ENCODE measurements around the gene CPB2.

The CPB2 gene

DNA sequence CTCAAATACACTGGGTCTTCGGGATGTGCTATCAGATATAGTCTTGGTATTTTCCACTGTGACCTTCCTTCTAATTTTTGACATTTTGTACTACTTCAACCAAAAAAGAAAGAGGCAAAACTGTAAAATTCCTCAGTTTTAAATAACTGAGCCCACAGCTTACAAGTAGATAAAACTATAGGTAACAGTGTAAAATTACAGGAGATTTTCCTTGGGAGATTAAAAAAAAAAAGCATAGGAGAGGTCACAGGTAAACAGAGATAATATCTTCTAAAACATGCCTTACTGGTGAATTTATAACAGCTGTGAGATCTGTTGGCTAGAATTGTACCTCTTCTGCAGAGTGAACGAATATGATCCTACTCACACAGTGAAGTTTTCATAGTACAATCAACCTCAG lies 59.4 kb downstream of the CPB2 start:
- DNase-seq: no peak

DNA sequence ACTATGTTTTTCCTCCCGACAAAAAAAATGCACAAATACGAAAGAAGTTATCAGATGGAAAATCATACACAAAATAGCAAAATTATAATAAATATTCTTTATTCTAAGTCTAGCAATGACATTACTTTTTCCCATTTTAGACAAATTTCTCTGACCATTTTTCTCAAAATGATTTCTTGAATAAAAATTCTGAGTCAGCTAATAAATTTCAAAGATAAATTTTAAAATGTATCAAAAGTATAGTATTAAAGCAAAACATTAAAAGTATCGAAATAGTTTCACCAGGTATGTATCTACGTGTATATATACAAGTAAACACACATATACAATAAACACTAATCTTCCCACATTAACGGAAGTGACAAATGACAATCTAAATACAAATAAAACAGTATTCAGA lies 61.2 kb downstream of the CPB2 start:
- no peak for DNase-seq

DNA sequence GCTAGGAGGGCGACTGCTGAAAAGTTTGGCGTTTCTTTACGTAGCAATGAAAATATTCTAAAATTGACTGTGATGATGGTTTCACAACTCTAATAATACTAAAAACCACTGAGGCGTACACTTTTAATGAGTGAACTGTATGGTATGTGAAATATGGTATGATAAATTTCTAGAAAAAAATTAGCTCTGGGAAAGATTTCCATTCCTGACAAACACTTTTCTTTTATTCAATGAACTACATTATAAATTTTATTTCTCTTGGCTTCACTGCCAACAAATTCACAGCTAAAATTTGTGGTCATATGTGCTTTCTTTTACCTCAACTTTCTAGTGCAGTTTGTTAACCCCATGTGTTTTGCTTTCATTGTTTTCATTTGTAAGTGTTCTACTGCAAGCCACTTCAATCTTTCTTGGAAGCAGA lies 63.4 kb downstream of the CPB2 start:
- no peak for DNase-seq

DNA sequence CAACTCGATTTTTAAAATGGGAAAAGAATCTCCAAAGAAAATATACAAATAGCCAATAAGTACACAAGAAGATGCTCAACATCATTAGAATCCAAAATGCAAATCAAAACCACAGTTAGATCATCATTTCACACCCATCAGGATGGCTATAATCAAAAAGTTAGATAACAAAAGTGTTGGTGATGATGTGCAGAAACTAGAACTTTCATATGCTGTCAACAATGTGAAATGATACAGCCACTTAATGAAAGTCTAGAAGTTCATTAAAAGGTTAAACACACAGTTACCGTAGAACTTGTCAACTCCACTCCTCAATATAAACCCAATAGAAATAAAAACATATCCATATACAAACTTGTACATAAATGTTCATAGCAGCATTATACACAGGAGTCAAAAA lies 64.1 kb downstream of the CPB2 start:
- no peak for DNase-seq

DNA sequence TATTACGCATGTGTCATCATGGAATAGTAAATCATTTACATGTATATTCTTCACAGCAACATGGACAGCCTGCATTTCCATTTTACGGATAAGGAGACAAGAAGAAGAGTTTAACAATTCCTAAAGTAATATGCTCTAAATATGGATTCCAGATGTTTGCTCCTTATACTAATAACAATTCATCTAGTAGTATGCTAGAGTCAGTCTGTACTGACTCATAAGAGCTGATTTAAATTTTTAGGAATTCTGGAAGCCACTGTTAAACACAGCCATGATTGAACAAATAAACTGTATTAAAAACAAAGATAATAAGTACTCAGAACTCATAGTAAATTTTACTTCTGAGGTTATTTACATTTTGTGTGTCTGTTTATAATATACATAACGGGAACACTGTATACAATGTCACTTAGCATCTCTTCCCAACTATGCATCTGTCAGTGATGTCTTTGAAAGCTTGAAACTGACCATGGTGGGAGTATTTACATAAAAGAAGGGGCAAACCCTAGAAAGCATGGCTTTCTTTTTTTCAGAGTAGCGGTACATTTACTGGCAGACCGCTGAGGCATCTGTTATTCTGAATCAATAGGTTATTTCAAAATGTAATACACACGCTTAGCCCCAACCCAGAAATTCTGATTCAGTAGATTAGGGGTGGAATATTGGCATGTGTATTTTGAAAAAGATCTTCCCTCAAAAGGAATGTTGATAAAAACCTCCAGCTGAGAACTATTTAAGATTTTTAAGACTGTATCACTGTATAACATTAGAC lies 65.2 kb downstream of the CPB2 start:
- no peak for DNase-seq

DNA sequence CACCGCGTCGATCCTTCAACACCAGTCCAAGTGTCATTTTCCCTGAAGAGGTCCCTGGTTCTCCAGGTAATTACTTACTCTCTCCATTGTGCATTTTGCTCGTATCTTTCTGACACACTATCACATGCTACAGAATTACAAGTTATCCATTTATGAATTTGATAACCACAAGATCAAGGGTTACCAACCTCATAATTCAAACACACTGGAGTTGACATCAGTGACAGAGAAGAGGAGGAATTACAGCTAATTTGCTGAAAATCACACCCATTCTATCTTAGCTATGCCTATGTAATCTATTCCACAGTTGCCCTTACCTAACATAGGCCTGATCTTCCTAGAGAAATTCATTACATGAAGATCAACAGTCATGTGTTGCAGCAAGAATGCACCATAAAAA lies 66.5 kb downstream of the CPB2 start:
- DNase-seq: no peak

DNA sequence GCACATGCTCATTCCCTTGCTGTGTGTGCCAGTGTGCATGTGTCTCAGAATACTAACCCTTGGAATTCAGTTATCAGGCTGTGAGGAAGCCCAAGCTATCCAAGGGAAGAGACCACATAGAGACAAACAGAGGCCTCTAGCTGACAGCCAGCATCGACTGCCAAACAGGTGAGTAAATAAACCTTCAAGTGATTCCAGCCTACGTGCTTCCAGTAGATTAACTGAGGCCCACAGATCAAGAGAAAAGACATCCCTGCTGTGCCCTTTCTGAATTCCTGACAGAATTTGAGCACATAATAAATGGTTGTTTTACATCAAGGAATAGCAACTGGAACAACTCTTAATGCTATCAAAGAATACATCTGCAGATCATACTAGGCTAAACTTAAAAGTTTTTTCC lies 69.8 kb downstream of the CPB2 start:
- DNase-seq: no peak

DNA sequence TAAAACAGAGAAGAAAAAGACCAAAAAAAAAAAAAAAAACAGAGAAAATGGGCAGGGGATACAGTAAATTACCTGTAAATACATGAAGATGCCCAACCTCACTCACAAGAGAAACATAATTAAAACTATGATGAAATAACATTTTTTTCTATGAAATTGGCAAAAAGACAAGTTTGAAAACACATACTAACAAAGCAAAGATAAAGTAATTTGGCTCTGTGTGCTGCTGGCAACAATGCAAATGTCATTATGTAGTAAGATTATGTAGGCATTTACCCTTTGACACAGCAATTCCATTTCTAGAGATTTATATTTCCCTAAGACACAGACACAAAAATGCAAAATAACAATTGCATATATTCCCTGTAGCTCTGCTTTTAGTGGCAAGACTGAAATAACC lies 72.5 kb downstream of the CPB2 start:
- DNase-seq: no peak

DNA sequence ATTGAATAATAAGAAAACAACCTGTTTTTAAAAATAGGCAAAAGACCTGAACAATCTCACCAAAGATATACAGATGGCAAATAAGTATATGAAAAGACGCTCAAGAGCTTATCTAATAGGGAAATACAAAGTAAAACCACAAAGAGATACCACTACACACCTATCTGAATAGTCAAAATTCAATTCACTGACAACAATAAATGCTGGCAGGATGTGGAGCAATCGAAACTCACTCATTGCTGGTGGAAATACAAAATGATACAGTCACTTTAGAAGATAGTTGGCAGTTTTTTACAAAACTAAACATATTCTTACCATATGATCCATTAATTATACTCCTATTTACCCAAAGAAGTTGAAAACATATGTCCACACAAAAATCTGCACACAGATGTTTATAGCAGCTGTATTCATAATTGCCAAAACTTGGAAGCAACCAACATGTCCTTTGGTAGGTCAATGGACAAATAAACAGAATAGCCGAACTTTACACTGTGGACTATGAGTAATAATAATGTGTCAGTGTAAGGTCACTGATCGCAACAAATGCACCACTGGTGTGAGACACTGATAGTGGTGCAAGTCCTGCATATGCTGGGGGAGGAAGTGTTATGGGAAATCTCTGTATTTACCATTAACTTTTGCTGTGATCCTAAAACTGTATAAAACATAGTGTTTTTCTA lies 73.1 kb downstream of the CPB2 start:
- DNase-seq: no peak

DNA sequence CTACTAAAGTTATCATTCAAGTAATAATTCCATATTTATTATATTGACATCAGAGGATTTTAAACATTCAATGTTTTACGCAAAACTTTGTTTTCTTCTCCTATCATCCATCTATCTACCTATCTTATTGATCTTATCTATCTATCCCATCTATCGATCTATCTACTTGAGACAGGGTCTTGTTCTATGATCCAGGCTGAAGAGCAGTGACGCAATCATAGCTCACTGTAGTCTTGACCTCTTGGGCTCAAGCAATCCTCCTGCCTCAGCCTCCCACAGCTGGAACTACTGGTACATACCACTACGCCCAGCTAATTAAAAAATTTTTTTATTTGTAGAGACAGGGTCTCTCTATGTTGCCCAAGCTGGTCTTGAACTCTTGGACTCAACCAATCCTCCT lies 79.7 kb downstream of the CPB2 start:
- no peak for DNase-seq

DNA sequence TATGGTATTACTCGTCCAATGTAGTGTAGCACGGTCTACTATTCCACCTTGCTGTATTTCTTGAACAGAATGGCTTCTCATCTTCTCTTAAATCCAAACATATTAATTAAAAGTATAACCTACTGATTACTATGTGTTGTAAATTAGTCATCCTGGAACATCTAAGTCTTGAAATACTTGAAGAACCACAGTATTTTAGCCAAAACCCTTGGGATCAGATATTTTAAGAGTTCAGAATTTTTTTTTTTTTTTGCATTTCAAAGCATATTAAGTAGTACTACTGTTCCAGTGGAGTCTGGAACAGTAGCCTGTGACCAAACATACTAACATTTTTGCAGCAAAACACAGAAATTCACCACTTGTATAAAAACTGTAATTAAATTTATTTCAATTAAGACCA lies 82.4 kb downstream of the CPB2 start:
- DNase-seq: no peak

DNA sequence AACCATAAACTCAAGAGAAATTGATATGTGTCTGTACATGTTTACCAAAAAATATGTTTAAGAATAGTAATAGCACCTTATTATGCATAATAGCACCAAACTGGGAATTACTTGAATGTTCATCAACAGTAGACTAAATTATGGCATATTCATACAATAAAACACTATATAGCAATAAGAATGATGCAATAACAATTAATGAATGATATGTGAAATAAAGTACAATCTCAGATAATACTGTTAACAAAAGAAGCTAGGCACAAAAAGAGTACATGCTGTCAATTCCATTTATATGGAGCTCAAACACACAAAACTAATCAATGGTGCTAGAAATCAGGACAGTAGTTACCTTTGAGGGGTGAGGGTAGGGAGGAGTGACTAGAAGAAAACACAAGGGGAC lies 88.6 kb downstream of the CPB2 start:
- no peak for DNase-seq

DNA sequence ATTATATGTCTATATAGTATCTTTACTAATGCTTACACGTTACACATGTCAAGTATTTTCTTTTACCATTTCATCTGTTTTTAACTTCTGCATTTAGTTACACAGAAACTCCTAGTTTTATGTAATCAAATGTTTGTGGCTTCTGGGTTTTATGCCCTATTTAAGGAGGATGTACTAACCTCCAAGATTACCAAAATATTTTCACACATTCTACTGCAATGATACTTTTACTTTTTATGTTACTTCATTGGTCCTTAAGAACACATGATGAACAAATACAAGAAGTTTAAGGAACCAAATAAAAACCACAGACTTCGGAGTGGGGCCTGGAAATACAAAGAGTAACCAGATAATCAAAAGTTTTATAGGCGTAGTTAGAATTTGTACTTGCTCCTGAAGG lies 89.5 kb downstream of the CPB2 start:
- no peak for DNase-seq

DNA sequence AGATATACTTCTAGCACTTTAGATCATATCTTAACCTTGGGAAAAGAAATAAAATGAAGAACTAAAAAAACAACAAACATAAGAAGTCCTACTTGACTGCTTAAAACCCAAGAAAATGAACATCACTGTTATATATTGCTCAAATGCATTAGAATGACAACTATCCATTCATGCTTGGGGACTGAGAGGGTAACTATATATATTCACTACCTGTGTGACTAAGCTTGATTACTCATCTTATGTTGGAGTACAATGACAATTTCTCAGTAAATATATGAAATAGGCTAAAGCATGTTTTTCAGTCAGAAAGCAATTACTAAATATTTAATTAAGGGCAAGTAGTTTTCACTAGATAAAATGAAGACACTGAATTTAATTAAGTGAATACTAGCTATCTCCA lies 92.4 kb downstream of the CPB2 start:
- DNase-seq: no peak

DNA sequence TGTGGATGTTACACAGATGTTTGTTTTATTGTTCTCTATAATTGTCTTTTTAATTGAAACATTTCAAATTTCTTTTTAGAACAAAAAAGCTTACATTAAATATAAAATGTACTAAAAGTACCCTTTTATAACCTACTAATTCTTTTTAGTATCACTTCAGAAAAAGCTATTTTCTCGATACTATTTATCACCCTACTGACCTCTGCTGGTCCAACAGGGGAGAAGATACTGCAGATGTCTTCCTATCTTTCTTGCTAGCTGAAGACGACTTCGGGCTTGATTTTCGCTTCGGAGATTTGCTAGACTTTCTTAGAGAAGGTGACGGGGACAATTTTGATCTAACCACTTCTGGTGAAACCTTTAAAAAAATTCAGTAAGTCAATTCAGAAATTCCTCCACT lies 94.7 kb downstream of the CPB2 start:
- no peak for DNase-seq

DNA sequence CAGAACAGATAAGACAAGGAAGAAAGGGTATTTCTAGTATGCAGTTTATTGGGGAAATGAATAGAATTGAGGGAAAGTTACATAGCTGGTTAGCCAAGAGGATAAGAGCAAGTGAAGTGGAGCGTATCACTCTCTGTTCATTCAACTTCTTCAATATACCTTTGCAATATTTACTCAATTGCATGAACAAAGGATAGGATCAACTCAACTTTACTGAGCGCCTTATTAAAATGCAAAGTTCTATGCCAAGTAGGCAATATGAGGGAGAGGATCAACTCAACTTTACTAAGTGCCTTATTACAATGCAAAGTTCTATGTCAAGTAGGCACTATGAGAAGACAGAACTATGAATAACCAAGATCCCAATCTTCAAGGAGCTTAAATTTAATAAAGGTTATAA lies 96.2 kb downstream of the CPB2 start:
- no peak for DNase-seq

DNA sequence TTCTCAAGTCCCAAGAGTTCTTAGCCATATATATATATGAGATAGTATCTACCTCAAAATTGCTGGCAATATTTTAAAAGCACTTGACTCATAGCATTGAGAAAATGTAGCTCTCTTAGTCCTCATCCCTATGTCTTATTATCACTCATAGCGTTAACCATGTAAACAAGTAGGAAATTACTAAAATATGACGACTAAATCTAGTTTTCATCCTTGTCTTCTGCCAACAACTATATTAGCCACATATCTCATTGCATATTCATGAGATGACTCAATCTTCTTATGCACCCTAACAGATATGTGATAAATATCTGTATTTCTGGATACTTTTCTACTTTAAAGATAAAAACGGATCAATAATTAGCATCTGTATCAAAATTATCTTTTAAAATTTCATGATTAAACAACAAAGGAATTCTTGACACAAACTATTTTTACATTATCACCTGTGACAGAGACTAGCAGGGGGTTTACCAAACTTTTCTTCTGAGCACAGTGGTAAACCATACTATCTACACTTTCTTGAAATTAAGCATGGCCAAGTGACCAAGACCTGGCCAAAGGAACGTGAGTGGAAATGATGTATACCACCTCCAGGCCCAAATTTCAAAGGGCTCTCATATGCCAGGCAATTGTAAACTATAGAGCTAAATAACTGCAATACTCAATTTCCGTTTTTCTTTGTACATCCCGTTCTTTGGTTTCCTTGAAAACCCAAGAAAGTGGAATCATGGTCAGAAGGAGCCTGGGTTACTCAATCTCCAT lies 98.0 kb downstream of the CPB2 start:
- no peak for DNase-seq

DNA sequence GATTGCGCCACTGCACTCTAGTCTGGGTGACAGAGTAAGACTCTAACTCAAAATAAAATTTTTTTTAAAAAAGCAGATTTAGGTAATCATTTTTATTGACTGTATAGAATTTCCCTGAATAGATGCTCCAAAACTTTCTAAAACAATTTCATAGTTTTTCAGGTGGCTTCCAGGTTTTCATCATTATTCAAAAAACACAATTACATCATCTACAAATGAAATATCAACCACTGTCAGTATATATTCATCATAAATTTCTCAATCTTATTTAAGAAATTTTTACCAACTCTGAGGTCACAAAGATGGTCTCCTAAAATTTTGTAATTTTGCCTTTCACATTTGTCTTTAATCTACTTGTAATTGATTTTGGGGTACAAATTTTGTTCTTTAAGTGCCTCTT lies 100.3 kb downstream of the CPB2 start:
- no peak for DNase-seq
